K562 (cell line): ENCODE measurements around the gene SHE.
A peak's percentile ranks its signal among the peaks of the same experiment; 100 is the strongest.

ENCODE experiments used
- DPF2 ChIP-seq: fragments of 450-650 bp; IDR thresholded peaks from 2 replicates; pipeline ENCODE4 v1.6.1; 2016
- FOXJ3 ChIP-seq: sonication (generic); formaldehyde crosslinking; IDR thresholded peaks from 2 replicates; pipeline ENCODE4 v1.4.0; 2020; ENCODE audit warnings: mild to moderate bottlenecking, missing genetic modification reagents
- POLR2A ChIP-seq: fragments of 450-650 bp; conservative IDR thresholded peaks from 2 replicates; pipeline ENCODE4 v1.6.1; 2016

- TF ChIP-seq FOXJ3: no peak
- peak; percentile 59; the same call in 1 of the 2 replicates for TF ChIP-seq DPF2
- no peak for TF ChIP-seq POLR2A
Measured at GRCh38 chr1:154442006-154442740, 60.0 kb downstream of the SHE start.
